K562 (cell line): ENCODE data around the gene PLPP7. TPM values are rescaled to one million over a fixed set of nuclear protein-coding genes. Genes with fewer than 3 reads are reported as not detected.
A peak's percentile ranks its signal among the peaks of the same experiment; 100 is the strongest.

ENCODE experiments used
- ARID1B ChIP-seq: fragments of 450-650 bp; IDR thresholded peaks from 2 replicates; pipeline ENCODE4 v1.6.1; 2016; ENCODE audit warnings: antibody characterized with exemption, mild to moderate bottlenecking, inconsistent platforms
- BMI1 ChIP-seq: fragments of 150-350 bp; IDR thresholded peaks from 2 replicates; pipeline ENCODE4 v1.6.1; 2014; ENCODE audit warnings: low read length
- CXXC5 ChIP-seq: fragments of 250-450 bp; sonication (Bioruptor Pico); IDR thresholded peaks from 2 replicates; pipeline ENCODE4 v1.8.0; 2022; ENCODE audit warnings: inconsistent platforms, mild to moderate bottlenecking, moderate library complexity
- ESRRA ChIP-seq: fragments of 450-650 bp; IDR thresholded peaks from 2 replicates; pipeline ENCODE4 v1.6.1; 2014; ENCODE audit warnings: low read depth, mild to moderate bottlenecking, moderate library complexity, borderline replicate concordance
- MNT ChIP-seq, 2 experiments: fragments of 450-650 bp; conservative IDR thresholded peaks; 2 replicates each; pipeline ENCODE4 v1.6.1; 2017; ENCODE audit warnings: mild to moderate bottlenecking in 2 of 2, moderate library complexity in 2 of 2
- NR2F6 ChIP-seq: fragments of 450-650 bp; formaldehyde crosslinking; IDR thresholded peaks from 2 replicates; pipeline ENCODE4 v1.4.0; 2020; ENCODE audit warnings: mild to moderate bottlenecking
- PPARD ChIP-seq: fragments of 250-450 bp; sonication (Bioruptor Pico); IDR thresholded peaks from 2 replicates; pipeline ENCODE4 v1.8.0; 2022; ENCODE audit warnings: inconsistent platforms, mild to moderate bottlenecking, moderate library complexity
- RAD21 ChIP-seq, 2 experiments: fragments of 250-450 bp in 1 of 2; fragments of 450-650 bp in 1 of 2; sonication (Bioruptor Pico) in 1 of 2; formaldehyde crosslinking in 1 of 2; IDR thresholded peaks in 1 of 2; conservative IDR thresholded peaks in 1 of 2; 2 replicates each; pipeline versions ENCODE4 v1.4.0 to v1.8.0; 2020 to 2022; ENCODE audit warnings: mild to moderate bottlenecking in 2 of 2, moderate library complexity in 1 of 2
- RBBP5 ChIP-seq: fragments of 200-600 bp; sonication (generic); IDR thresholded peaks from 2 replicates; pipeline ENCODE4 v1.6.1; 2012; ENCODE audit warnings: borderline replicate concordance, mild to moderate bottlenecking, low read length, control low read depth, inconsistent platforms; ENCODE audit not compliant: insufficient read depth, poor library complexity, severe bottlenecking
- RBFOX2 ChIP-seq: fragments of 200-400 bp; formaldehyde crosslinking; IDR thresholded peaks from 2 replicates; pipeline ENCODE4 v1.6.1; 2017; ENCODE audit warnings: low read depth, mild to moderate bottlenecking, low read length, moderate library complexity
- SMAD4 ChIP-seq: fragments of 250-450 bp; sonication (Bioruptor Pico); conservative IDR thresholded peaks from 2 replicates; pipeline ENCODE4 v1.8.0; 2021; ENCODE audit warnings: inconsistent platforms, mild to moderate bottlenecking, moderate library complexity
- SP1 ChIP-seq: sonication (generic); formaldehyde crosslinking; IDR thresholded peaks from 2 replicates; pipeline ENCODE4 v1.8.1; 2022; ENCODE audit warnings: mild to moderate bottlenecking, missing genetic modification reagents
- SREBF1 ChIP-seq: fragments of 150-350 bp; IDR thresholded peaks from 2 replicates; pipeline ENCODE4 v1.6.1; 2014; ENCODE audit warnings: antibody characterized with exemption, low read depth, low read length, borderline replicate concordance
- TFAP4 ChIP-seq: sonication (generic); formaldehyde crosslinking; IDR thresholded peaks from 2 replicates; pipeline ENCODE4 v1.8.0; 2022; ENCODE audit warnings: missing genetic modification reagents, mild to moderate bottlenecking, moderate library complexity, borderline replicate concordance
- ZFX ChIP-seq: sonication (generic); formaldehyde crosslinking; IDR thresholded peaks from 2 replicates; pipeline ENCODE4 v1.8.0; 2022; ENCODE audit warnings: mild to moderate bottlenecking, missing genetic modification reagents, moderate library complexity
- polyA plus RNA-seq, 8 experiments: library from polyadenylated mRNA; depleted of rRNA in 4 of 8; stranded (reverse) in 5 of 8; unstranded in 3 of 8; fragments of >200 nt; fragmentation: Nextera tagmentation in 2 of 8; fragmentation: Illumina TruSeq in 1 of 8; extraction: Ambion mirVana in 2 of 8; extraction: Trizol in 1 of 8; gene quantifications; 2 replicates each; pipeline versions ENCODE4 v1.2.1 to v1.2.3, GENCODE V29; 2011 to 2014; ENCODE audit warnings: inconsistent platforms in 1 of 8, missing spikeins in 1 of 8
- total RNA-seq, 7 experiments: library from RNA; depleted of rRNA in 6 of 7; stranded (reverse); fragments of >200 nt in 6 of 7; fragmentation: Illumina TruSeq in 2 of 7; extraction: Trizol in 2 of 7; gene quantifications; 2 replicates each; pipeline versions ENCODE4 v1.2.1 to v1.2.3, GENCODE V29; 2011 to 2021; ENCODE audit warnings: low replicate concordance in 1 of 7
- TF ChIP-seq, protein P1 (sequence below): sonication (generic); formaldehyde crosslinking; IDR thresholded peaks from 2 replicates; pipeline ENCODE4 v1.8.0; 2022; ENCODE audit warnings: mild to moderate bottlenecking, missing genetic modification reagents, borderline replicate concordance
- TF ChIP-seq, protein P2 (sequence below), 2 experiments: IDR thresholded peaks; 2 replicates each; pipeline ENCODE4 v1.6.1; 2011; ENCODE audit warnings: borderline replicate concordance in 1 of 2, control low read depth in 1 of 2, low read depth in 1 of 2, low read length in 1 of 2, mild to moderate bottlenecking in 1 of 2, mixed read lengths in 1 of 2, moderate library complexity in 1 of 2; ENCODE audit not compliant: insufficient read depth in 1 of 2, insufficient read length in 1 of 2, poor library complexity in 1 of 2, severe bottlenecking in 1 of 2; ENCODE audit errors: extremely low read depth in 1 of 2
- TF ChIP-seq, protein P3 (sequence below): fragments of 250-450 bp; sonication (Bioruptor Pico); IDR thresholded peaks from 2 replicates; pipeline ENCODE4 v1.5.0; 2021

The PLPP7 gene
- total and polyA plus RNA-seq, 9 of the 15 experiments (the other 6 are each of a cell fraction or from before 2014, with no cell fraction given) = 0.09 to 0.93 (median 0.18) TPM; not detected in 4

GRCh38 chr9:131349881-131350563 is 60.5 kb downstream of the PLPP7 start (continued):
- TF ChIP-seq PPARD (no peak), RAD21 (CRISPR knock-in tag; conservative IDR thresholded peaks at IDR 0.05 in 1 of 2, IDR thresholded peaks at IDR 0.05 in 1 of 2) (peak; percentile 86 to 93), ZFX (CRISPR knock-in tag) (peak; percentile 70), SMAD4 (CRISPR knock-in tag) (peak; percentile 55; the same call in 1 of the 2 replicates), BMI1 (no peak), ARID1B (0 out of 2 replicates have a peak, but pooled peaks have one; percentile 5), RBFOX2 (peak; percentile 38; the same call in 1 of the 2 replicates), RBBP5 (no peak), NR2F6 (CRISPR knock-in tag) (no peak), ESRRA (0 out of 2 replicates have a peak, but pooled peaks have one; percentile 25), TFAP4 (peak; percentile 63; the same call in 1 of the 2 replicates), CXXC5 (CRISPR knock-in tag) (peak; percentile 26; the same call in 1 of the 2 replicates), SREBF1 (no peak), SP1 (0 out of 2 replicates have a peak, but pooled peaks have one; percentile 35), MNT (conservative IDR thresholded peaks at IDR 0.05) (0 out of 4 replicates have a peak, but pooled peaks of 1 of the 2 experiments have one; percentile 30)
- TF ChIP-seq, protein P1, sequence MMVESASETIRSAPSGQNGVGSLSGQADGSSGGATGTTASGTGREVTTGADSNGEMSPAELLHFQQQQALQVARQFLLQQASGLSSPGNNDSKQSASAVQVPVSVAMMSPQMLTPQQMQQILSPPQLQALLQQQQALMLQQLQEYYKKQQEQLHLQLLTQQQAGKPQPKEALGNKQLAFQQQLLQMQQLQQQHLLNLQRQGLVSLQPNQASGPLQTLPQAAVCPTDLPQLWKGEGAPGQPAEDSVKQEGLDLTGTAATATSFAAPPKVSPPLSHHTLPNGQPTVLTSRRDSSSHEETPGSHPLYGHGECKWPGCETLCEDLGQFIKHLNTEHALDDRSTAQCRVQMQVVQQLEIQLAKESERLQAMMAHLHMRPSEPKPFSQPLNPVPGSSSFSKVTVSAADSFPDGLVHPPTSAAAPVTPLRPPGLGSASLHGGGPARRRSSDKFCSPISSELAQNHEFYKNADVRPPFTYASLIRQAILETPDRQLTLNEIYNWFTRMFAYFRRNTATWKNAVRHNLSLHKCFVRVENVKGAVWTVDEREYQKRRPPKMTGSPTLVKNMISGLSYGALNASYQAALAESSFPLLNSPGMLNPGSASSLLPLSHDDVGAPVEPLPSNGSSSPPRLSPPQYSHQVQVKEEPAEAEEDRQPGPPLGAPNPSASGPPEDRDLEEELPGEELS = 0 out of 2 replicates have a peak, but pooled peaks have one; percentile 56
- TF ChIP-seq, protein P2, sequence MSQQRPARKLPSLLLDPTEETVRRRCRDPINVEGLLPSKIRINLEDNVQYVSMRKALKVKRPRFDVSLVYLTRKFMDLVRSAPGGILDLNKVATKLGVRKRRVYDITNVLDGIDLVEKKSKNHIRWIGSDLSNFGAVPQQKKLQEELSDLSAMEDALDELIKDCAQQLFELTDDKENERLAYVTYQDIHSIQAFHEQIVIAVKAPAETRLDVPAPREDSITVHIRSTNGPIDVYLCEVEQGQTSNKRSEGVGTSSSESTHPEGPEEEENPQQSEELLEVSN (IDR thresholded peaks at IDR 0.05; ENCODE audit: borderline replicate concordance in 1 of 2, extremely low read depth in 1 of 2, insufficient read depth in 1 of 2, insufficient read length in 1 of 2, low read depth in 1 of 2, low read length in 1 of 2, poor library complexity in 1 of 2, severe bottlenecking in 1 of 2) = peak; percentile 28 to 48
- TF ChIP-seq, protein P3, sequence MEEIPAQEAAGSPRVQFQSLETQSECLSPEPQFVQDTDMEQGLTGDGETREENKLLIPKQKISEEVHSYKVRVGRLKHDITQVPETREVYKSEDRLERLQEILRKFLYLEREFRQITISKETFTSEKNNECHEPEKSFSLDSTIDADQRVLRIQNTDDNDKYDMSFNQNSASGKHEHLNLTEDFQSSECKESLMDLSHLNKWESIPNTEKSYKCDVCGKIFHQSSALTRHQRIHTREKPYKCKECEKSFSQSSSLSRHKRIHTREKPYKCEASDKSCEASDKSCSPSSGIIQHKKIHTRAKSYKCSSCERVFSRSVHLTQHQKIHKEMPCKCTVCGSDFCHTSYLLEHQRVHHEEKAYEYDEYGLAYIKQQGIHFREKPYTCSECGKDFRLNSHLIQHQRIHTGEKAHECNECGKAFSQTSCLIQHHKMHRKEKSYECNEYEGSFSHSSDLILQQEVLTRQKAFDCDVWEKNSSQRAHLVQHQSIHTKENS (CRISPR knock-in tag) = no peak
